Upper lobe of right lung (tissue), 1 donor: ENCODE results near the gene SLCO3A1. TPM values are rescaled to one million over a fixed set of nuclear protein-coding genes. Genes with fewer than 3 reads are reported as not detected.

Experiments used
- ATAC-seq: fragments of 200-7000 bp; cut with Tn5 transposase; one replicate; pipeline ENCODE4 v1.9.1; 2020; ENCODE audit warnings: mild to moderate bottlenecking, moderate library complexity
- DNase-seq: peaks from one replicate; pipeline ENCODE4 v3.0.0-alpha.2; 2020
- H3K27ac ChIP-seq: fragments of 200-600 bp; one replicate; pipeline ENCODE4 v1.8.0; 2022
- H3K27me3 ChIP-seq: fragments of 200-600 bp; one replicate; pipeline ENCODE4 v1.8.0; 2022; ENCODE audit warnings: mild to moderate bottlenecking
- H3K36me3 ChIP-seq: fragments of 200-600 bp; one replicate; pipeline ENCODE4 v1.8.0; 2022
- H3K4me1 ChIP-seq: fragments of 200-600 bp; one replicate; pipeline ENCODE4 v1.8.0; 2022
- H3K4me3 ChIP-seq: fragments of 200-600 bp; one replicate; pipeline ENCODE4 v1.8.0; 2022; ENCODE audit warnings: mild to moderate bottlenecking
- H3K9me3 ChIP-seq: fragments of 200-600 bp; one replicate; pipeline ENCODE4 v1.8.0; 2022
- CTCF ChIP-seq: fragments of 200-600 bp; IDR thresholded peaks from one replicate; pipeline ENCODE4 v1.8.0; 2022; ENCODE audit warnings: antibody characterized with exemption
- intact Hi-C: fragments of 100-400 bp; cut with DNase I; formaldehyde crosslinking; loops from one replicate; pipeline ENCODE4 v1.11.0; 2022
- total RNA-seq: library from RNA; stranded (reverse); fragmentation: NEBNext Ultra II Directional; extraction: Animal tissue kit (Norgen Biotek cat#: 25700); gene quantifications from one replicate; pipeline ENCODE4 v1.2.1, GENCODE V29; 2021
- donor health status: DM: no; HTN: yes; CAD: no; lungs with severe emphysema.

SLCO3A1 gene
- total RNA-seq, 1 donor from 2014 or later = 50.6 TPM

- Histone ChIP-seq H3K4me1 (no peaks in the 10 kb centered on the region), H3K4me3 (no peak overlapping the region), H3K9me3 (no peaks in the 10 kb centered on the region), H3K27ac (no peak overlapping the region), H3K27me3 (no peaks in the 10 kb centered on the region), H3K36me3 (no peaks in the 10 kb centered on the region)
- TF ChIP-seq CTCF = no peak
- no peak for DNase-seq
- intact Hi-C loops = no loop called here
- no peak for ATAC-seq
These were observed 325.4 kb downstream of the SLCO3A1 start for GRCh38 chr15:92178911-92179310.

- ATAC-seq (no peak), DNase-seq (no peak)
- Histone ChIP-seq H3K4me3 (no peak overlapping the region), H3K36me3 (no peaks in the 10 kb centered on the region), H3K27ac (no peak overlapping the region), H3K9me3 (no peaks in the 10 kb centered on the region), H3K4me1 (no peaks in the 10 kb centered on the region), H3K27me3 (no peaks in the 10 kb centered on the region)
- TF ChIP-seq CTCF = no peak
- intact Hi-C loops = no loop called here
These were observed 330.6 kb downstream of the SLCO3A1 start for GRCh38 chr15:92184142-92184541.

GRCh38 chr15:92184679-92185230 lies 331.2 kb downstream of the SLCO3A1 start:
- ATAC-seq = no peak
- no peaks in the 10 kb centered on the region for H3K36me3 ChIP-seq
- no peak overlapping the region for H3K4me3 ChIP-seq
- TF ChIP-seq CTCF = no peak
- H3K9me3 ChIP-seq = no peaks in the 10 kb centered on the region
- H3K27ac ChIP-seq = no peak overlapping the region
- intact Hi-C loops = no loop called here
- no peaks in the 10 kb centered on the region for H3K27me3 ChIP-seq
- no peak for DNase-seq
- H3K4me1 ChIP-seq = no peaks in the 10 kb centered on the region

GRCh38 chr15:92187975-92188374 lies 334.5 kb downstream of the SLCO3A1 start:
- Histone ChIP-seq H3K36me3 (no peaks in the 10 kb centered on the region), H3K9me3 (no peaks in the 10 kb centered on the region), H3K27ac (no peak overlapping the region), H3K4me1 (no peaks in the 10 kb centered on the region), H3K4me3 (no peak overlapping the region), H3K27me3 (no peaks in the 10 kb centered on the region)
- no peak for TF ChIP-seq CTCF
- no peak for ATAC-seq
- DNase-seq = no peak
- intact Hi-C loops = no loop called here

GRCh38 chr15:92189166-92189565 lies 335.7 kb downstream of the SLCO3A1 start:
- Histone ChIP-seq H3K27ac (no peak overlapping the region), H3K4me1 (no peaks in the 10 kb centered on the region), H3K9me3 (no peaks in the 10 kb centered on the region), H3K4me3 (no peak overlapping the region), H3K36me3 (no peaks in the 10 kb centered on the region), H3K27me3 (no peaks in the 10 kb centered on the region)
- TF ChIP-seq CTCF = no peak
- DNase-seq (no peak), ATAC-seq (no peak)
- intact Hi-C loops = no loop called here

- Histone ChIP-seq H3K27ac (no peak overlapping the region), H3K27me3 (no peaks in the 10 kb centered on the region), H3K4me1 (no peaks in the 10 kb centered on the region), H3K9me3 (no peaks in the 10 kb centered on the region), H3K36me3 (no peaks in the 10 kb centered on the region), H3K4me3 (no peak overlapping the region)
- ATAC-seq = no peak
- DNase-seq = no peak
- intact Hi-C loops = no loop called here
- TF ChIP-seq CTCF = no peak
These were observed 341.7 kb downstream of the SLCO3A1 start for GRCh38 chr15:92195241-92195640.
